G401.6 (cell line): Measurements from ENCODE around the gene TIMM44.
"Not testable (repeated sequence)": the region's sequence is repeated elsewhere in the genome, so short reads cannot be mapped to it uniquely, and the experiment has no call there.

ENCODE experiments used
- FAIRE-seq: peaks from 2 replicates; lab custom pipeline; 2012; peaks lifted over from hg19 to GRCh38; lab: Jason Lieb, UNC

Gene TIMM44

DNA sequence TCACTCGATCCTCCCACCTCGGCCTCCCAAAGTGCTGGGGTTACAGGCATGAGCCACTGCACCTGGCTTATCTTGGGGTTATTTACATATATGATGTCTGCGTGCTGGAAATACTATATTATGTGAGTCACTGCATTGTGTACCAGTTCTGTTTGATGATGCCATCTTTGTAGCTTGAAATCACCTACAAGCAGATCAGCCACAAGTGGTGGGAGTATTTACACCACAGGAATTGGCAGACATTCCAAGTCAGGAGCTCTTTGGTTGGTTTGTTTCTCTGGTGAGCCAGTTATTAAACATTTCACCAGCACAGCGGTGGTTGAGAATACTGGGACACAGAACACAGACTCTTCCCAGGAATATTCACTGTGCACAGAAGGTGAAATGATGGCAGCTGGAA lies 4.5 kb upstream of the TIMM44 start:
- no peak for FAIRE-seq

DNA sequence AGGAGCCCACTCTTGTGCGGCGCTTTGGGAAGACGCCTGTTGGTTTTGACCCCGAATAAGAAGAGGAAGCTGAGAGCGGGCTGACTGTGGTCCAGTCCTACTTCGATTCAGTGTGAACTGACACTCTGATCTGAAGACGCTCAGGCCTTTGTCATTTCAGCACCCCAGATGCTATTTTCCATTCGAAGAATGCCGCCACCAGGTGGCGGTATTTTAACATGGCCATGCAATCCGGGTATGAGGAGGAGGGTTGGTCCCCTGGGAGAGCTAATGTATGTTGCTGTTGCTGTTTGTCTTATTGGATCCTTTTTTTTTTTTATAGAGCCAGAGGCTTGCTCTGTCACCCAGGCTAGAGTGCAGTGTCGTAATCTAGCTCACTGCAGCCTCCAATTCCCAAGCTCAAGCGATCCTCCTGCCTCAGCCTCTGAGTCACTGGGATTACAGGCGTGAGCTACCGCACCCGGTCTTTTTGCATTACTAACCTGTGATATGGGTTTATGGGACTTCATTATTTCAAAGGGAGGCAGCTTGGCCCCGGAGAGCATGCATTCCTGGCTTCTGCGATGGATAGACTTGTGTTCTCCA lies 803 bp upstream of the TIMM44 start:
- FAIRE-seq = peak; percentile 94

DNA sequence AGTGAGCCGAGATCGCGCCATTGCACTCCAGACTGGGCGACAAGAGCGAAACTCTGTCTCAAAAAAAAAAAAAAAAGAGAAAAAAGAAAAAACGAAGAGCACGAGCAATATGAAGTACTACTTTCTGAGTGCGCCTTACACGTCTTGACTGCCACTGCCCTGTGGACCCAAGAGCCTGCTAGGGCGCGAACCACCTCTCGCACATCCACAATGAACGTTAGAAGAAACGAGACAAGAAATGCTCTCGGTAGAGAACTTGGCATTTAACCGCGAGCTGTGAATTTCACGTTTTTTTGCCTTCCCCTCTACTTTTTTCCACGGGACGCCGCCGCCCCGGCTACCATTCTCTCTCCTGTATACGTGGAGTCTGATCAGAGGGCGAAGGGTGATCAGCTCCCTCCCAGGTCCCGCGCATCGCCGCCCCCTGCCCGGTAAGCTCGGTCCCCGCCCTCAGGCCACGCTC lies 454 bp downstream of the TIMM44 start:
- FAIRE-seq = no peak

DNA sequence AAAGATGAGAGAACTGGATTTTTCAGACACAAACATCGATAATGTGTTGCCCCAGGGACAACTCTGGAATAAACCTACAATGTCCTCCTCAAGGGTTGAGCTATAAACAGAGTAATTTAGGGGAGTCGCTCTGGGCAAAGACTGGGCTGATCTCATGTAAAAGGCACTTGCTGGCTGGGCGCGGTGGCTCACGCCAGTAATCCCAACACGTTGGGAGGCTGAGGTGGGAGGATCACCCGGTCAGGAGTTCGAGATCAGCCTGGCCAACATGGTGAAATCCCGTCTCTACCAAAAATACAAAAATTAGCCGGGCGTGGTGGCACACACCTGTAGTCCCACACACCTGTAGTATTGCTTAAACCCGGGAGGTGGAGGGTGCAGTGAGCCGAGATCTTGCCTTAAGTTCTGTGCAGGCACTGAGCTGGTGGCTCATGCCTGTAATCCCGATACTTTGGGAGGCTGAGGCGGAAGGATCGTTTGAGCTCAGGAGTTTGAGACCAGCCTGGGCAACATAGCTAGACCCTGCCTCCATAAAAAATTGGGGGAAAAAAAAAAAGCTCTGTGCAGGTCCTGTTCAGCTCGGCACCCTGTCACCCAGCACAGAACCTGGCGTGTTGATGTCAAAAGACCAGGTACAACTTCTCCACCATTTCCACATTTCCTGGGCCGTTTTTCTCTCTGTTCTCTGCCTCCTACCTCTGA lies 1.4 kb downstream of the TIMM44 start:
- no peak for FAIRE-seq

DNA sequence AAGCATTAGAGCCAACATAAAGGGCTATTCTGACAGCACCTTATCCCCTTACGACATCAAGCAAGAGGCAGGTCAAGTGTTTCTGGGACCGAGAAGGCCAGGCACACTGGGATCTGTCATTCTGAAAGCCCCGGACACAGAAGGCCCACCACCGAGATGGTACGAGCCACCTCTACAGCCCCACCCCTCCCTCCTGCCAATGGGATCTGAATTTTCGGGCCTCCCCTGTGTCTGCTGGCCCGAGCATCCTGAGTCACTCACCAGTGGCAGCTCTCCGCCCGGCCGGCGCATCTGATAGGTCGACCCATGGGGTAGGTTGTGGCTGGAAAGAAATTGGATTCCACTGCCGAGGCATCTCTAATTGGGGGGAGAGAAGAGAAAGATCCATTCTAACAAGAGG lies 2.6 kb downstream of the TIMM44 start:
- FAIRE-seq = no peak

DNA sequence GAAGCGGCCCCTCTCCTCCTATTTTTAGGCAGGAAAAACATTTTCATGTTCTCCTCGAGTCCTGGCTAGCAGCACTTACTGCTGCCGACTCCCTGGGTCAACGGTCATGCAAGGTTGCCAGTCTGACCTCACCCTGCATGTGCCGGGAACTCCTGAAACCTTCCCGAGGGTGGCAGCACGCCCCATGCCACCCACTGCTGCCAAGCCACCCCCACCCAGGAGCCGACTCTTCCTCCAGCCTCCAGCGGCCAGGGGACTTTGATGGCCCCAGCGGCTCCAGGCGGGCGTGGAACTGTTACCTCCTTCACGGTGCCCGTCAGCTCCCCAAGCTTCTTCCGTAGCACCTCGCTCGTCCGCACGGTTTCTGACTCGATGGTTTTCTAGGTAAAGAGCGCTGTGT lies 8.7 kb downstream of the TIMM44 start:
- no peak for FAIRE-seq

DNA sequence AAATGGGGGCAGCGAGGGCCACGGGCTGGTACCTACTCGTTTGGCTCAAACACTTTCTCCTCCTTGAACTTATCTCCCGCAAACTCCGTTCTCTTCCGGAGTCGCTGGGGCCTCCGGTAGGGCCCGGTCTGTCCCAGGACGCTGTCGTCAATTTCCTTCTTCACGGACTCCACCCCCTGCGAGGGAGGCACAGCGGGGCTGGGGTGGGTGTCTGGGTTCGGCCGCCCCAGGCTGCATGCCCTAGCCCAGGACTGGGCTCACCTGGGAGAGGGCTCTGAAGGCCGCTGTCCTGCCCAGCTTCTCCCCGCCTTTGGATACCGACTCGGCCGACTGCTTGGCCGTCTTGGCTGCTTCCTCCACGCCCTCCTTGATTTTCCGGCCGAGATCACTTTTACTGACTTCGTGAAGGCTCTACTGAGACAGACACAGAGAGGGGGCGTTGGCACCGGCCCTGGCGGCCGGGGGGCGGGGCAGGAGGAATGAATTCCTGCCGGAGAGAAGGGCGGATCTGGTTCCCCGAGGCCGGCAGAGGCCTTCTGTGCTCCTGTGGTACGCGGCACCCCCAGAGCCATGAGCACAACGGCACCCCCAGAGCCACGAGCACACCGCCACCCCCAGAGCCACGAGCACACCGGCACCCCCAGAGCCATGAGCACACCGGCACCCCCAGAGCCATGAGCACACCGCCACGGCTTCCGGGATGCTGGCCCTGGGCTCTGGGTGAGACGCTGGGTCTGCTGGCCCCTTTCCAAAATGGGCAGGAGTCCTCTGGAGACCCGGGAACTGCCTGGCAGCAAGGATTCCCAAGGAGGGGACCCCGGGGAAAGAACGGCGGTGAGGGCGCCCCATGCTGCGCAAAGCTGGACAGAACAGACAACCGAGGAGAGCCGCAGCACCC lies 9.4 kb downstream of the TIMM44 start:
- no peak for FAIRE-seq

DNA sequence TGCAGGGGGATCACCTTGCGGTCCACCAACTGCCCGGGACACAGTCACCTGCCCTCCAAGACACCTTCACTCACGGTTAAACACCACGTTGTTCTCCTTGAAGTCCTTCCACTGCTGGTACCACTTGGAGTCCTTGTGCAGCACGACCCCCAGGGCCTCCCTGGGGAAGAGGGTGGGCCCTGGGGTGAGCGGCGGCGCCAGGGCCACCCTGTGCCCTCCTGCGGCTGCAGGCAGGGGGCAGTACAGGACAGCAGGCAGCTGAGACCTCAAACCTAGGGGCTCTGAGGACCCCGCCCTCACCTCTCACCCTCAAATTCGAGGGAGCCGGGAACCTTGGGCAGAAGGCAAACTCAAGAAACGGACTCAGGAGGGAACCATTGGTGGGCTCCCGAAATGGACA lies 10.1 kb downstream of the TIMM44 start:
- no peak for FAIRE-seq

DNA sequence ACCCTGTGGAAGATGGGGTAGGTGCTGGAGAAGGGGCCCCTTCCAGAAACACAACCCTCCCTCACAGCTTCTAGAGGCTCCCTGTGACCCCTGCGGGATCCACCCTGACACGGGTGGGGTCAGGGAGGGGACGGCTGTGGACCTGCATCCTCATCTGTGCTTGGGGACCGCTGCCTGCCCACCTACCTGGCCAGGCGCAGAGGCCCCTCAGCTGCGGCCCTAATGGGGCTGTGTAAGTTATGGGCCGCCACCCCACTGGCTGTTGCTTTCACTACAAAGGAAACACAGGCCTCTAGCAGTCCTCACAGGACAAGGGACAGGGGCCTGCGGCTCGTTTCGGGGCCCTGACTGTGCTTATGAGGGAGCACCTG lies 10.6 kb downstream of the TIMM44 start:
- FAIRE-seq = no peak

DNA sequence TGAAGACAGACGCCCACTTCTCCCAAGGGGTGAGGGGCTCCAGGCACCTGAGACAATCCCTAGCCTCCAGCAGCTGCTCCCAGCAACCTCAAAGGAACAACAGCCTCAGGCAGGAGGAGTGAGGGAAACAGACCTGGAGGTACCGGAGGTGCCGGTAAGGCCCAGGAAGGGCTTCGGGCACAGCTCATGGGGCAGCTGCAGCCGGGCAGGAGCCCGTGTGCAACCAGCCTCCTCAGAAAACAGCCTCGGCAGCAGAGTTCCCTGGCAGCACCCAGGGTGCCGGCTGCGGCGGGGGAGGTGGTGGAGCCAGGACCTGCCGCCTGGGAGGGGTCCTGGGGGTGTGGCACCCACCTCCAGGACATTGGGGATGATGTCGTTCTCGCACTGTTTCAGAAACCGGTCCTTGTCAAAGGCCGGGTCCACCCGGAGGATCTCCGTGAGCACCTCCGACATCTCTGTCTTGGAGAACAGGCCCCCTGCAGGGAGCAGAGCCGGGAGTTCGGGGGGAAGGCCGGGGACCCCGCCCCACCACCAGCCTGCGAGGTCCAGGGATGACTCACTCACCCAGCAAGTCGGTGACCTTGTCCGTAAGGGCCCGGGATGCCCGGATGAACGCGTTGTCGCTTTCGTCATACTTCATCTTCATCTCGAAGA lies 11.1 kb downstream of the TIMM44 start:
- no peak for FAIRE-seq

DNA sequence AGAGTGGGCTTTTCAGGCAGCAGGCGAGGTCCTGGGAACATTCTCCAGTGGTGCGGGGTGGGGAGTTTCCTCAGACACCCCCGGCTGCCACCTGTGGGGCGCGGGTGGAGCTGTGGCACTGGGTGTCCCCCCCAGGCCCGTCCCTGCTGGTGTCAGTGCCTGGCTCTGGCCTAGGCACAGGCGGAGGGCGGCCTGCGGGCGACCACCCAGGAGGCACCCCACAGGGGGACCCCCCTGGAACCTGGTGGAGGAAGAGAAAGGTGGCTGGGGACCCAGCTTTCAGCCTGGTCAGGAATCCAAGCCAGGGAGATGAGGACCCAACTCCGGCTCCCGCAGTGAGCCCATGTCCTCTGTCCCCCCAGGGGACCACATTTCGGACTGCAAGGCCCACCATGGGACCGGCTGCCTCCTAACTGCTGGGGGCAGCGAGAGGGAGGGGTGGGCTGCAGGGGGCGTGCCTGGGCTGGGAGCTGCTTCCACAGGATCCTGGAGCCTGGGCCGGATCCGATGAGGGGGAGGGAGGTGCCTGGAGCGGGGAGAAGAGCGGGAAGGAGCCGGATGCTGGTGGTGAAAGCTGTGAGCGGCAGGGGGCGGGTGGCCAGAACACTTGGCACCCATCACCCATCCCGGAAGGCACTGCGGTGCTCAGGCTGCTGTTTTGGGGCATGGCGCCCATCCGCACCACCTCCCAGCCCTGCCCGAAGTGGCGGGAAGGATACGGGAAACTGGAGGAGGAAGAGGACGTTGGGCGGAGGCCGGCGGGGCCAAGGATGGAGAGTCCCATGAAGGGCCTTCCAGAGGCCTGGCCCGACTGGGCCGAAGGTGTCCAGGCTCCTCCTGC lies 12.0 kb downstream of the TIMM44 start:
- FAIRE-seq = no peak

DNA sequence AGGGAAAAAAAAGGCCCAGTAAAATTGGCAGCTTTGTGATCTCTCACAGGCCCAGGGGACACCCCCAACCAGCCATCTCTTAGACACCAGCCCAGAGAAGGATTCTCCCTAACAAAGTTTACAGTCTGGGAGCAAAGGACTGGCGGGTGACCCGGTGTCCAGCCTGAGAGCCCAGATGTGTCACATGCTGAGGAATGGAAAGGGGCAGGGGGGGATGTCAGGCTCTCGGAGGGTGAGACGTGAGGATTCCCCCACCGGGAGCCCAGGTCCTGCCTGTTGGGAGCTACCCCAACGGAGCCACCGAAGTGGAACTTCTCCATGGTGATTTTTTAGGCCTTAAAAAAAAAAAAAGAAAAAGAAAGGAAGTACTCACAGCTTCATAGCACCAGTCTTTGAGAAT lies 12.7 kb downstream of the TIMM44 start:
- FAIRE-seq = no peak

DNA sequence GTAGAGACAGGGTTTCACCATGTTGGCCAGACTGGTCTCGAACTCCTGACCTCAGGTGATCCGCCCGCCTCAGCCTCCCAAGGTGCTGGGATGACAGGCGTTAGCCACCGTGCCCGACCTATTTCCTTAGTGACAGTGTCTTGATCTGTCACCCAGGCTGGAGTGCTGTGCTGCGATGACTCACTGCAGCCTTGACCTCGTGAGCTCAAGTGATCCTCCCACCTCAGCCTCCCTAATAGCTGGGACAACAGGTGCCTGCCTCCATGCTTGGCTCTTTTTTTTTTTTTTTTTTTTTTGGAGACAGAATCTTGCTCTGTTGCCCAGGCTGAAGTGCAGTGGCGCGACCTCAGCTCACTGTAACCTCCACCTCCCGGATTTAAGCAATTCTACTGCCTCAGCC lies 13.4 kb downstream of the TIMM44 start:
- FAIRE-seq = not testable (repeated sequence)

DNA sequence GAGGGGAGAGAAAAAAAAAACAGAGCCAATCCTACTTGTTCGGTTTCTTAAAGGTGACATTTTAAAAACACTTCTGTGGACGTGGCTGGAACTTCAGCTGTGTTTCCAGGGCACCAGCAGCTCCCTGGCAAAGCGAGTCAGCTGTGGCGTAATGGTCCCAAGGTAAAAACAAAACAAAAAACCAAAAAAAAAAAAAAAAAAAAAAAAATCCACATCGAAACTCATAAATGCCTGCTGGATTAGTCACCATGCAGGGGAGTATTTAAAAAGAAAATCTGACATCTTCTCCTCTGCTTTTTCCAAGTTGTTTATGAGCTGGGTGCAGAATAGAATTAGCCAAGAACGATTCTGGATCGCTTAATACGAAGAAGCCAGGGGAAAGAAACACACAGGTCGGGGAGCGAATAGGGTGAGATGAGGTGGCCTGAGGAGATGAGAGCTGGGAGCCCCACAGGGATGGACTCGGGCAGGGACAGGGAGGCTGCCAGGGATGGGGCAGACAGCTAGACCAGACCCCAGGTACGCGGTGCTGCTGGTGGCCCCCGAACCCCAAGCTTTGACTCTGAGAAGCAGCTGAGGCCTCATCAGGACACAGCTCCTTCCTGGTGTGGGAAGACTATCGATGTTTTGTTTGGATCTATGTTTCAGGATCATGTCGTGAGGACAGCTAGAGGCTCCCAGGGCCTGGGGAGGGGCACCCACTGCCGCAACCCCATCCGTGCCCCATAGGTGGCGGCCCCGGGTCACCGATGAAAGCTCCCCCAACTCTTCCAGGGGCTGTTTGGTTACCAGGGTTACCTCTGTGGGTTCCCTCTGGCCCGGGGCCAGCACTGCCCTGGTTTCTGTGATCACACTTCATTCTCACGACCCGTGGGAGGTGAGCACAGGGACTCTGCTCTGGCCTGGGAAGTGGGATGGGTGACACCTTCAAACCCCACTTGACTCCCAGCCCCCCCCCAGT lies 14.4 kb downstream of the TIMM44 start:
- peak; percentile 96 for FAIRE-seq

DNA sequence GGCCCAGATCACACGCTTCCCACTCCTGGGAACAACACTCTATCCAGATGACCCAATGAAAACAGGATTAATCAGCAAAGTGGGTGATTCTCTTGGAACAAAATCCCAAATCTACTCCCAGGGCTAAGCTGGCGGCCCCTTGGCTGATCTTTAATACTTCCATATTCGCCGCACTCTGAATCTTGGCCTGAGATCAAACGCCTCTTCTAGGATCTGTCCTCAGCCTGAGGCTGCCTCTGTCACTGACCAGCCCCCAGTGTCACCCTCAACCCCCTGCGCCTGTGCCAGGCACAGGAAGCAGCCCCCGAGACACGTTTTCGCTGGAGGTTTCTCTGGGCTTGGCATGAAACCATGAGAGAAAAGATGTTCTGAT lies 15.1 kb downstream of the TIMM44 start:
- no peak for FAIRE-seq

DNA sequence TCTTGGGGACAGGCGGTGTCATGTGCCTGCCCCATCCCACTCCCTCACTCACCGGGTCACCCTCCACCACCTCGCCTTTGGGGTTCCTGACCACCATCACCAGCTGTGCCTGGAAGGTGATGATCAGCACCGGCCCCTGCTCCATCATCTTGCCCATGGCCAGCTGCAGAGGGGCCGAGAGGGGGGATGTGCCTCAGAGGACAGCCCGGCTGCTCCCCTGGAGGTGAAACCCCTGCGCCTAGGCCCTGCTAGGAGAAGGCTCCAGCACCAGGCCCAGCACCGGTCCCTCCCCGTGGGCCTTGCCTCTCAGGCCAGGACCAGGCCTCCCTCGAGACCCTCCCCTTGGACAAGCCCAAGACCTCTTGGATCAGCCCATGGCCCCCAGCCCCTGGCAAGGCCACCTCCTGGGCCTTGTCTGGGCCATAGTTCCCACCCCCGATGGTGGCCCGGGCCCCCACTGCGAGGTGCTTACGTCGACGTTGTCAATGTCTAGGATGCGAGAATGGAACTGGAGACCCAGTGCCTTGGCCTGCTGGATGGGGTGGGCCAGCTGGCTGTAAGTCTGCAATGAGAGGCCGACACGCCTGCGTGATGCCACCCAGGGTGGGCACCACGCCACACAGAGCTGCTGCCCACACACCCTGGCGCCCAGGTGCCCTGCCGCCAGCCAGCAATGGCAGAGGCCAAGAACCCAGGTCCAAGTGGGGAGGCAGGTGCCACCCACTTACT lies 15.7 kb downstream of the TIMM44 start:
- no peak for FAIRE-seq

DNA sequence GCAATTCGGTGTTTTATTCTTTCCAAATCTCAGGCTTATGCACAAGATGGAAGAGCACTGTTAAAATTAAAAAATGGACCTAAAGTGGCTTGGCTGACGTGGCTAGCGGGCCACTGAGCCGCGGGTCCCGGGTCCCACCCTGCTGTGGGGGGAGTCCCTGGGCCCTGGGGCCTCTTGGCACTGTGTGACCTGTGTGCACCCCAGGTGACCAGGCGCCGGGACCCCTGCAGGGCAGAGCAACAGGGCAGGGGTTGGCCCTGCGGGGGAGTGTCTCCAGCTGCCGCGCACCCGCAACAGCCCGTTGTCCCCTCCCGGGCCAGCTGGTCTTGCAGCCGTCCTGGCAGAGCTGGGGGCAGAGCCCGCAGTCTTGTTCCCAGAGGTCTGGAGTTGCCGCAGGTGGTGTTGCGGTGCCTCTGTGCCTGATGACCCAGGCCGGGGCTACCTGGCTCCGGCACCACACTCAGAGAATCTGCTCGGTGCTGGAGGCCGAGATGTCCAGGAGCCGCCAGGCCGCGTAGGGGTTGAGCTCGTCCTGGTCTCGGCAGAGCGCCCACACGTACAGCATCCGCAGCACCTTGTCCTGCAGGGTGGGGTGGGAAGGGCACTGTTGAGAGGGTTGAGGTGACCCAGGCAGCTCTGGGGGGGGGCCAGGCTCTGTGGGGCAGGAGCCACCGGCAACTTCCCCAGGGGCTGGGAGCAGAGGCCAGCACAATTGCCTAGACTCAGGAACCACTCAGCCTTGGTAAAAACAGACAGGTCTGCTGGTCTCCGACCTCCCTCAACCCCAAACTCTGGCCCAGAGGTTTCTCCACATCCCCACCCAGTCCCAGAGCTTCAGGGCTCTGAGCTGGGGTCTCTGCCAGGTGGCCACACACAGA lies 16.5 kb downstream of the TIMM44 start:
- FAIRE-seq = no peak

DNA sequence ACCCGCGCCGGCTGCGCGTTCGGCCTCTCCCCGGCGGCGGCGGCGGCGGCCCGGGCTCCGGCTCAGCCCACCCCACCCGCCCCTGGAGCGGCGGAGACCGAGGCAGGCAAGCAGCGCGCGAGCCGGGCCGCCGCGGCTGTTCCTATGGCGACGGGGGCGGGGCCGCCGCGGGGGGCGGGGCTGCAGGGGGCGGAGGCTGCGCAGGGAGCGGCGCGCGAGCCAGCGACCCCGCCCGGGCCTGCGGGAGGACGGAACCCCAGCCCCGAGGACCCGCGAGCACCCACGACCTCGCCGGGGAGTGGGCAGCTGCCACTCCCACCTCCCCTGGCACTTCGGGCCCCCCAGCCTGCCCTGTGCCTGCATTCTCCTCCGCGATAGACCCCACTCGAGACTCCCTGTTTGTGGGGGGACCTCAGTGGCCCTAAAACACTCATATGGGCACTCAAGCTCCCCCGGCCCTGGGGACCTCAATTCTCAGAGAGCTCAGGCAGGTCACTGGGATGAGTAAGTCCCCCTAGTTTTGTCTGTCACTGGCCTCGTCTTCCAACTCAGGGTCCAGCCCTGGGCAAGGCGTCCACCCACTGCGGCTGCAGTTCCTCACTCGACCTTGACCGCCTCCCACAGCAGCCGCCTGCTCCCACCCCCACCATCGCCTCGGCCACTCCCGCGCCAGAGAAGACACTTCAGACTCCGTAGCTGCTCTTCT lies 17.3 kb downstream of the TIMM44 start, which contains the start of gene CTXN1:
TSS of gene CTXN1 (minus strand) at position 115 of the 706 bp plus-strand sequence. CDS start 597 bp downstream, outside the sequence.
- no peak for FAIRE-seq
